Esophagus squamous epithelium (tissue), 4 donors: ENCODE measurements around the gene AP4B1.

Source experiments
- CTCF ChIP-seq, 6 experiments: fragments of 450-650 bp in 4 of 6; fragments of 200-600 bp in 2 of 6; sonication (generic) in 2 of 6; IDR thresholded peaks; one replicate each; pipeline ENCODE4 v1.5.1; 2016 to 2019; ENCODE audit warnings: antibody characterized with exemption in 6 of 6, mild to moderate bottlenecking in 4 of 6, moderate library complexity in 4 of 6
- POLR2A ChIP-seq, 4 donors: fragments of 450-650 bp; IDR thresholded peaks; one replicate each; pipeline ENCODE4 v1.6.1; 2017; ENCODE audit warnings: antibody characterized with exemption in 4 of 4, mild to moderate bottlenecking in 4 of 4, moderate library complexity in 3 of 4

GRCh38 chr1:113859478-113860175 is 45.0 kb downstream of the AP4B1 start:
- no peak for TF ChIP-seq CTCF (IDR thresholded peaks at IDR 0.05)
- no peak for TF ChIP-seq POLR2A (IDR thresholded peaks at IDR 0.05)
